HL-60/S4 treated with phorbol 12-myristate 13-acetate at 8.2 ng/mL for 4 days and 3 days (cell line): ENCODE data around the gene ADIPOR1.
"Not testable (repeated sequence)": the region's sequence is repeated elsewhere in the genome, so short reads cannot be mapped to it uniquely, and the experiment has no call there.

Experiments
- in situ Hi-C: fragments of 300-500 bp; cut with MboI; formaldehyde crosslinking; loops from 2 replicates; pipeline ENCODE4 v1.15.0; 2022; ENCODE audit warnings: low sequenced_read_pairs

Gene ADIPOR1, protein sequence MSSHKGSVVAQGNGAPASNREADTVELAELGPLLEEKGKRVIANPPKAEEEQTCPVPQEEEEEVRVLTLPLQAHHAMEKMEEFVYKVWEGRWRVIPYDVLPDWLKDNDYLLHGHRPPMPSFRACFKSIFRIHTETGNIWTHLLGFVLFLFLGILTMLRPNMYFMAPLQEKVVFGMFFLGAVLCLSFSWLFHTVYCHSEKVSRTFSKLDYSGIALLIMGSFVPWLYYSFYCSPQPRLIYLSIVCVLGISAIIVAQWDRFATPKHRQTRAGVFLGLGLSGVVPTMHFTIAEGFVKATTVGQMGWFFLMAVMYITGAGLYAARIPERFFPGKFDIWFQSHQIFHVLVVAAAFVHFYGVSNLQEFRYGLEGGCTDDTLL

DNA sequence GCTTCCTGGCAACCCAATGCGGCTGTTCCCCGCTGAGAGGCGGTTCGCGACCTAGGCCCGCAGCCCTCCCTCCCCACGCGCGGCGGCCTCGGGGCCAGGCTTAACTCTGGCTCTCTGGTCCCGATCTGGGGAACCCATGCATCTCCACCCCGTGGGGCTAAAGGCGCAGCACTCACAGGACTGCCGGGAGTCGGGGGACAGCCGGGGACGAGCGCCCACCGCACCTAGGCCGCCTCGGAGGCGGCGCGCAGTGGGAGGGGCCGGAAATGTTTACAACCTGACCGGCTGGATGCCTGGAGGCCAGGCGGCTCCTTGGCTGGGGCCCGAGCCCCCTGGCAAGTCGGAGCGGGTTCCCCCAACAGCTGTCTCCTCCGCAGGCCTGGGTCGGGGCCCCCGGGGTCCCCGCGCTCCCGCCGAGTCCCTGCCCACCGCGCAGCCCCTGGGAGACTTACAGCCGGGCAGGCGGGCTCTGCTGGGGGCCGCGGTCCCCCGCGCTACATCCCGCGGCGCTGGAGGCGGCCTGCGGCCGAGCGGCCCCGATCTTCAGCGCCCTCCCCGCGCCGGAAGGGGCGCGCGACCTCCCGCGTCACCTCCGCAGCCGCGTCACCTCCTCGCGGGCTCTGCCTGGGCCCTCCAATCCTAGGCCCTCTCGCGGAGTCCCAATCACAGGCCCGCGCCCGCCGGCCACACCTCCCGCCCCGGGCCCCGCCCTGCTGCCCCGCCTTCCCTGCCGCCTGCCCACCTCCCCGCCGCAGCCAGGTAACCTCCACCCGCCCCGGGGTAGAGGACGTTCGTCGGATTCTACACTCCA, at the start of gene ADIPOR1:
Gene ADIPOR1, minus strand, starts transcription at position 580 of the 811 bp plus-strand sequence. CDS start 7,242 bp downstream, outside the sequence.
- in situ Hi-C loops: no loop called here

DNA sequence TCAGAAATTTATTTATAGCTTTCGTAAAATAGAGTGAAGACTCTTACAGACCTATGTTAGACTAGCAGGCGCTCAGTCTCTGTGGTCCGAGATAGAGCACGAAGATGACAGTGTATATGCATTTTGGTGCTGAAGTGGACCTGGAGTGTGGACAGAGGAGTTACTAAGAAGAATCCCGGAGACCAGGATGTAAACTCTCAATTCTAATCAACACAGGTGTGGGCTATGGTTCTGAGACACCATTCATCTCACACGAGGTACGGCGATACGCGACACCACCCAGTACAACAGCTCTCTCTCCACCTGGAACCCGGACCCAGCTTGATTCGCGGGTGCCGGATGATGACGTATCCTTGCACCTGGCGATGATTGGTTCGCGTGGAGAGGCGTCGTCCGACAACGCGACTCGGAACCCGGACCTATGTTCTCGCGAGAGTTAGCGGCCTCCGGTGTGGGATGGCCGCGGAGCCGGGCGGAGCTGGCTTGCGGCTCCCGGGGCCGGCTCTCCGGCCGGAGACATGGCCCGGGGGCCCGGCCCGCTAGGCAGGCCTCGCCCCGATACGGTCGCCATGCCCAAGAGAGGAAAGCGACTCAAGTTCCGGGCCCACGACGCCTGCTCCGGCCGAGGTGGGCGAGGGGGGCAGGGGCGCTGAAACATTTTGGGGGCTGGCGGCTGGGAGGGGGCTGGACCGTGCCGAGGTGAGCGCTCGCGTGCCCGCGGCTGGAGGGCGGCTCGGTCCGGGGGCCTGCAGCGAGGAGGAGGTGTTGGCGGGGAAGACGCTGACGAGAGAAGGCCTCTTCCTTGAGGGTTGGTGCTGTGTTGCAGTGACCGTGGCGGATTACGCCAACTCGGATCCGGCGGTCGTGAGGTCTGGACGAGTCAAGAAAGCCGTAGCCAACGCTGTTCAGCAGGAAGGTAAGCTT, 49.1 kb upstream of the ADIPOR1 start, which contains the start of gene TMEM183A:
Gene TMEM183A, plus strand, starts transcription at position 427 of the 924 bp plus-strand sequence. Its CDS starts 92 bp downstream, at position 519.
- in situ Hi-C loops: no loop called here

DNA sequence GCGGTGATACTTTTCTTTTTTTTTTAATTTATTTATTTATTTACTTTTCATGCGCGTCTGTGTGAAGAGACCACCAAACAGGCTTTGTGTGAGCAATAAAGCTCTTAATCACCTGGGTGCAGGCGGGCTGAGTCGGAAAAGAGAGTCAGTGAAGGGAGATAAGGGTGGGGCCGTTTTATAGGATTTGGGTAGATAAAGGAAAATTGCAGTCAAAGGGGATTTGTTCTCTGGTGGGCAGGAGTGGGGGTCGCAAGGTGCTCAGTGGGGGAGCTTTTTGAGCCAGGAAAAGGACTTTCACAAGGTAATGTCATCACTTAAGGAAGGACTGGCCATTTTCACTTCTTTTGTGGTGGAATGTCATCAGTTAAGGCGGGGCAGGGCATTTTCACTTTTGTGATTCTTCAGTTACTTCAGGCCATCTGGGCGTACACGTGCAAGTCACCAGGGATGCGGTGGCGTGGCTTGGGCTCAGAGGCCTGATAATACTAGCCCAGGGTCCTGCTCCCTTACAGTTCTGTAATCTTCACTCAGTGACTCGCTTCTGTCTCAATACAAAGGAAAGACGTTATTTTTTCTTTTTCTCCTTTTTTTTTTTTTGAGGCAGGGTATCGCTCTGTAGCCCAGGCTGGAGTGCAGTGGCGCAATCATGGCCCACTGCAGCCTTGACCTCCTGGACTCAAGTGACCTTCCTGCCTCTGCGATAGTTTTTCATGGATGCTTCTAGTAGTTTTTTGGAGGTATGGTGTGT, 47.5 kb upstream of the ADIPOR1 start:
- in situ Hi-C loops: not testable (repeated sequence)

DNA sequence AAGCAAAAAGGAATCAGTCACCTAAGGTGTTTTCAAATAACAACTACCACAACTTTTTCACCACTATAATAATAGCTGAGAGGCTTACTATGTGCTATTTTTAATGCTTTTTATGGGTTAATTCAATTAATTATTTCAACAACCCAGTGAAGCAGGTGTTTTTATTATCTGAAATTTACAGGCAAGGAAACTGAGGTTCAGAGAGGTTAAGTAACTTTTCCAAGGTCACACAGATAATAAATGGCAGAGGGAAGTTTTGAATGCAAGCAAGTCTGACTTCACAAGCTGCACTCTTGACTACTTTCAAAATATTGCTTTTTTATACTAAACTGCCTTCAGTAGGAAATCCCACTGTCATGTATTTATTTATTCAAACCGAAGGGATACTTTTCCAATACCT, 44.8 kb upstream of the ADIPOR1 start:
- in situ Hi-C loops: no loop called here

DNA sequence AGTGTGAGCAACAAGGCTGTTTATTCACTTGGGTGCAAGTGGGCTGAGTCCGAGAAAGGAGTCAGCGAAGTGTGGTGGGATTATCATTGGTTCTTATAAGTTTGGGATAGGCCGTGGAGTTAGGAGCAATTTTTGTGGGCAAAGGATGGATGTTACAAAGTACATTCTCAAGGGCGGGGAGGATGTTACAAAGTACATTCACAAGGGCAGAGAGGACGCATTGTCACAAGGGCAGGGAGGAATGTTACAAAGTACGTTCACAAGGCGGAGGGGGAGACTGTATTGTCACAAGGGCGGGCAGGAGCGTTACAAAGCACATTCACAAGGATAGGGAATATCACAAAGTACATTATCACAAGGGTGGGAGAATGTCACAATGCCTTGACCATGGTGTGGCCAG, 43.9 kb upstream of the ADIPOR1 start:
- in situ Hi-C loops: no loop called here

DNA sequence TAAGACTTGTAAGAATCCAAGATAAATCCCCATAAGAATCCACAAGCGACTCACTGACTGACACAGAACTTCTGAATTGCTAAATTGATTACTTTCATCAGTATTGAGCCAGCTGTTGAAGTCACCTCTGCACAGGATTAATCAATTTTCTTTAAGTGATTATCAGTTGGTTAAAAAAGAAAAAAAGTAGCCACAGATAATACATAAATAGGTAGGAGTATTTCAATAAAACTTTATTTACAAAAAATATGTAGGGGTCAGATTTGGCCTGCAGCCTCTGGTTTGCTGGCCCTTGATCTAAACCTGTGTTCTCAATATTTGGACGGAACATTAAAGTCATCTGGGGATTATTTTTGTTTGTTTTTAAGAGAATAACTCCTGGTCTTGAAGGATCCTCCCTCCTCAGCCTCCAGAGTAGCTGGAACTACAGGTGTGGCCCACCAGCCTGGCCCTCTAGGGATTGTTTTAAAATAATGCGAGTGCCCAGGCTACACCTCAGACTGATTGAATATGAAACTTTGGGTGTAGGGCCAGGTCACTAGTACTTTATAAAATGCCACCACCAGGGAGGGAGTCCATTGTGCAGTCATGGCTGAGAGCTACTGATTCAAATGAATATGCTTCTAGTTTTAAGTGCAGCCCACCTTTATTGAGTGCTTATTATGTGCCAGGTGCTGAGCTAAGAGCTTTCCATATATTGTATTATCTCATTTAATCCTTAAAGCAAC, 42.3 kb upstream of the ADIPOR1 start:
- in situ Hi-C loops: no loop called here

DNA sequence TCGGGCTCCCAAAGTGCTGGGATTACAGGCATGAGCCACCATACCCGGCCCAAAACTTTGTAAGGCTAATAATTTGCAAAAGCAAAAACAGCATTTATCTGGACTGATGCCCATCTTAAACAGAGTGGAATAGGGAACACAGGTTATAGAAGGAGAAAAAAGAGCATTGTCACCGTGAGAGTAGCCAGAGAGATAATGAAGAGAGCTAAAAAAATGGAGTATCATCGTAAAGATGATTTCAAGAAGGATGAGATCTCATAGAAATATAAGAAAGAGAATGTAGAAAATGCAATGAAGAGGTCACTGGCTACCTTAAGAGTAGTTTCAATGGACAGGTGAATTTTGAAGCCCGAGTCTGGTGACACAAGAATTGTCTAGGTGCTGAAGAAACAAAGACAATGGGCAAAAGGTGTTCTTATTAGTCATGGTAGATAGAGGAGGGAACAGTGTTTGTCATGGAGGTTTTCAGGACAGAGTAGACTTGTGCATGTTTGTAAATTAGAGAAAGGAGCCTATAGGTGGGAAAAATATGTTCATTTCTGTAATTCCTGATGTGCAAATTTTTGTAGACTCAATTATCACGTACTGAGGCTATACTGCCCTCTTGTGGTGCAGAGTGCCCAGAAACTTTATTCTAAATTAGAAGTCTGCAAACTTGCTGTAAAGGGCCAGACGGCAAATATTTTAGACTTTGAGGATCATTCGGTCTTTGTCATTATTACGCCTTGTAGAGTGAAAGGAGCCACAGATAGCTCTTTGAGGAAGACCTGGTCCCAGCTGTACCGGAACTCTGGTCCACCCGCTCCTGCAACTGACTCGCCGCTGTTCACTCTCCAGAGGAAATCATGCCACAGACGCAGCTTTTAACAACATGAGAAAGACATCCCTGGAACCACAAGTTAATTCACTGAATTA, 41.0 kb upstream of the ADIPOR1 start:
- in situ Hi-C loops: loop anchor here (10.0 to 25.0 kb wide), 2 partner anchors 74 to 237 kb away; partner anchors contain the start of gene KLHL12

DNA sequence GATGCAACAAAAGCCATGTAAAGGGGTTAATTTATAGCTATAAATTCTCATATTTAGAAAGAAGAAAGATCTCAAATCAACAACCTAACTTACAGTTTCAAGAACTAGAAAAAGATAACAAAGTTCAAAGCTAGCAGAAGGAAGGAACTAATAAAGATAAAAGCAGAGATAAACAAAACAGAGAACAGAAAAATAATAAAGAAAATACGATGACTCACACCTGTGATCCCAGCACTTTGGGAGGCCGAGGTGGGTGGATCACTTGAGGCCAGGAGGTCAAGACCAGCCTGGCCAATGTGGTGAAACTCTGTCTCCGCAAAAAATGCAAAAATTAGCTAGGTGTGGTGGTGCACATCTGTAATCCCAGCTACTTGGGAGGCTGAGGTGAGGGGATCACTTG, 36.6 kb upstream of the ADIPOR1 start:
- in situ Hi-C loops: loop anchor here (10.0 to 25.0 kb wide), 2 partner anchors 70 to 232 kb away; partner anchors contain the start of gene KLHL12

DNA sequence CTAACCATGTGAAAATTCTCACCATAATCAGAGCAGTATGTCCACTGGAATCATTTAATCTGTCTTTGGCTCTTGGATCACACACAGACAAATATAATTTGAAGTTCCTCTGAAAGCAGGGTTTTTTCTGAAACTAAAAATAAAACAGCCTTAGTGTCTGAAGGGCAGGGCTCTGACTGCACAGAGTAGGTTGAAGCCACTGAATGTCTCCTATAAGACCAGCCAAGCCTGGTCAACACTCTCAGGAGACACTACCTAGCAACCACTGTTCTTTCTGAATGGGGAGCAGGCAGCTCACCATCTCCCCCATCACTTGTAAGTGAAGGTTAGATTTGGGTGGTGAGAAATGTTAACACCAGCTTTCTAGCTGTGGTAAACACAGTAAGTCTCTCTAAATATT, 33.0 kb upstream of the ADIPOR1 start:
- in situ Hi-C loops: loop anchor here (10.0 to 25.0 kb wide), 2 partner anchors 66 to 229 kb away; partner anchors contain the start of gene KLHL12

DNA sequence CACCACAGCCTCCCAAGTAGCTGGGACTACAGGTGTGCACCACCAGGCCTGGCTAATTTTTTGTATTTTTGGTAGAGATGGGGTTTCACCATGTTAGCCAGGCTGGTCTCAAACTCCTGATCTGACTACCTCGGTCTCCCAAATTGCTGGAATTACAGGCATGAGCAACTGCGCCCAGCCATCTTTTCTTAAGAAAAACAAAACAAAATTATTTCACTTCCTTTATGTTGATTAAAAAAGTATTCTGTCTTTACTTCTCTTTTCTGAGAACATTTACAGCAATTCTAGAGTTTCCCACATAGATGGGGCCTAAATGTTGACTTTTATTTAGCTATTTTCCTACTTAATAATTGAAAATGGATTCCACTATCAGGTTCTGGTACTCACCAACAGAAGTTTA, 31.8 kb upstream of the ADIPOR1 start:
- in situ Hi-C loops: loop anchor here (10.0 to 25.0 kb wide), 2 partner anchors 65 to 228 kb away; partner anchors contain the start of gene KLHL12

DNA sequence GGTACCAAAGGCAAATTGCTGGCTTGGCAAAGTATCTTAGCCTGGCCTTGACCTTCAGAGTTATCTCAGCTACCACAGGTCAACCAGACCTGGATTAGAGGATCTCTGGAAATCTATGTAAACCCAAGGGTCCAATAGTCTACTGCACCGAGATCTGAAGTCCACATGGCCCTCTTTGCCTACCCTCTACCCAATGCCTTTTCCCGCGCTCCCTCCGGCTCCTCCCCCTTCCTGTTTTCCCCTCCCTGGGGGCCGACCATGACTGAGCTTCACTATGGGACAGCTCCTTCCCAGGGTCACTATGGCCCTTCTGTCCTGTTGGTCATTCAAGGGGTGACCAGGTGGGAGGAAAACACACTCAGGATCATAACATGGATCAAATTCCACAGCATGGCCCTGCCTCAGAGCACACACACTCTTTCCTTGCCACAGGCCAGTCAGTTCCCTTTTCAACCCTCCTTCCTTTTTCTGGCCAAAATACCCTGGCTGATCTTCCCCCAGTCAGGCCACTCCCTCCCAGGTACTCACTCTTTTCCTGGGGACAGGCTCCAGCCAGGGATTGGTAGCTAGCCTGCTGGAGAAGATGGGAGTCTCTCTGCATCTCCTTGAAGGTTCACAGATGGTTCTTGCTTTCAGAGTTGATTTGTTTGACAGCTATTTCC, 29.9 kb upstream of the ADIPOR1 start:
- in situ Hi-C loops: loop anchor here (25.0 kb wide), 1 partner anchor 226 kb away; no protein-coding TSS in a partner anchor

DNA sequence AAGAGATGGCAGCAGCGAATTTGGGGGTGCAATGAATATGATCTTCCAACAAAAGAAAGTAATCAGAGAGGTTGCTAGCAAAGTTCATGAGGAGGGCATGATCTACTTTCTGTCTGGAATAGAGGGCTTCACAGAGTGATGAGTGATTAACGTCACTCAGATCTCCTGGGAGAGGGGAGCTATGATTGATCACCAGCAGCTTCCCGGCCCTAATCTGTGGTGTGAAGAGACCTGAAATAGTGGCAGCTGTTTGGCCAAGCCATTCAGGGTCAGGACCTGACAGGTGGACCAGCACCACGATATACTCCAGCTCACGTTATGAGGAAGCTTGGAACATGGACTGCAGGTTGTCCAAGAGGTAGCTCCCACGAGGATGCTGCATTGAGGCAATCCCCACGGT, 29.1 kb upstream of the ADIPOR1 start:
- in situ Hi-C loops: loop anchor here (25.0 kb wide), 1 partner anchor 225 kb away; no protein-coding TSS in a partner anchor

DNA sequence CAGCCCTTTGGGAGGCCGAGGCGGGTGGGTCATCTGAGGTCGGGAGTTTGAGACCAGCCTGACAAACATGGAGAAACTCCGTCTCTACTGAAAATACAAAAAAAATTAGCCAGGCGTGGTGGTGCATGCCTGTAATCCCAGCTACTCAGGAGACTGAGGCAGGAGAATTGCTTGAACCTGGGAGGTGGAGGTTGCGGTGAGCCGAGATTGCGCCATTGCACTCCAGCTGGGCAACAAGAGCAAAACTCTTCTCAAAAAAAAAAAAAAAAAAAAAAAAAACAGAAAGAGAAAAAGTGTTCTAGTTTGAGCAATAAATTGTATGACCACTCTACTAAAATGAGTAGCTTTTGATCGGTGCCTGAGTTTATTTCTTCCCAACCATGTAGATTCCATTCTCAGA, 28.0 kb upstream of the ADIPOR1 start:
- in situ Hi-C loops: loop anchor here (25.0 kb wide), 1 partner anchor 224 kb away; no protein-coding TSS in a partner anchor

DNA sequence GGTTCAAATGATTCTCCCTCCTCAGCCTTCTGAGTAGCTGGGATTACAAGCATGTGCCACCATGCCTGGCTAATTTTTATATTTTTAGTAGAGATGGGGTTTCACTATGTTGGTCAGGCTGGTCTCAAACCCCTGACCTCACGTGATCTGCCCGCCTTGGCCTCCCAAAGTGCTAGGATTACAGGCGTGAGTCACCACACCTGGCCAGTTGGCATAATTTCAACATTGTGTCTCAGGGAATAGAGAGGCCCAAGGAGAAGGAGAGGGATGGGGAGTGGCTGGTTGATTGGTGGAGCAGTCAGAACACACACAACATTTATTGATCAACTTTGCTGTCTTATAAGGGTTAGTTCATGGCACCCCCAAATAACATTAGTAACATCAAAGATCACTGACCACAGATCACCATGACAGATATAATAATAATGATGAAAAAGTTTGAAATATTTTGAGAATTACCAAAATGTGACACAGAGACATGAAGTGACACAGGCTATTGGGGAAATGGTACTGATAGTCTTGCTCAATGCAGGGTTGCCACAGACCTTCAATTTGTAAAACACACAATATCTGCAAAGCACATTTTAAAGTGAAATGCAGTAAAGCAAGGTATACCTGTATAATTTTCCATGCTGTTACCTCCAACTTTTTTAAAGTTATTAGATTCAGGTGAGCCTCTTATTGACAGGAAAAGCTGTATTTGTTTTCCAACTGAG, 24.8 kb upstream of the ADIPOR1 start:
- in situ Hi-C loops: loop anchor here (25.0 kb wide), 1 partner anchor 221 kb away; no protein-coding TSS in a partner anchor

DNA sequence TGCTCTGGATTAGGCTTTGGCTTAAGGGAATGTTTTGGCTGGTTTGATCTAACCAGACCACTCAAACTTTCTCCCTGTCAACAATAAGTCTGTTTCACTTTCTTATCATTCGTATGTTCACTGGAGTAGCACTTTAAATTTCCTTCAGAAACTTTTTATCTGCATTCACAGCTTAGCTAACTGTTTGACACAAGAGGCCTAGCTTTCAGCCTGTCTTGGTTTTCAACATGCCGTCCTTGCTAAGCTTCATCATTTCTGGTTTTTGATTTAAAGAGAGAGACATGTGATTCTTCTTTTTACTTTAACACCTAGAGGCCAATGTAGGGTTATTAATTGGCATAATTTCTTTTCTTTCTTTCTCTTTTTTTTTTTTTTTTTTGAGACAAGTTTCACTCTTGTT, 23.8 kb upstream of the ADIPOR1 start:
- in situ Hi-C loops: loop anchor here (25.0 kb wide), 1 partner anchor 220 kb away; no protein-coding TSS in a partner anchor

DNA sequence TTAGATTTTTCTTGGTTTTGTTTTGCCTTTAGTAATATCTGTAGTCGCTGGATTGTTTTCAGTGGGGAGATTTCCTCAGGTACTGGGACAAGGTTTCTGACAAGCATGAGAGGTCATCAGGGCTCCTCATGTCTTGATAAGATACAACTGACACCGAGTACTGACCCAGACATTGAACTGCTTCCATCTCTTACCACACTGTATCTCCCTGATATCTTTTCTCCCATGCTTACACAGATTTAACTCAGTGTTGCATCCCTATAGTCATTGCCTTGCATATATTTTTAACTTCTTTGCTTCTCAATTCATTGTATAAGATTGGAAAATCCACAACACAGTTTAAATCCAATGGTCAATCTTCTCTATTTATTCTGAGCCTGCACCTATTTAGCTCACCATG, 21.3 kb upstream of the ADIPOR1 start:
- in situ Hi-C loops: loop anchor here (25.0 kb wide), 1 partner anchor 217 kb away; no protein-coding TSS in a partner anchor
